Nephron progenitor cell (in vitro differentiated cells): ENCODE measurements around the gene HES5.

Source experiments
- DNase-seq: peaks from one replicate; pipeline ENCODE4 v3.0.0; 2021
- H3K27ac Mint-ChIP-seq: 2 replicates; pipeline ENCODE4 v1.8.0; 2021; ENCODE audit warnings: mild to moderate bottlenecking, moderate library complexity, mixed read lengths
- H3K27me3 Mint-ChIP-seq: 2 replicates; pipeline ENCODE4 v1.8.0; 2021; ENCODE audit warnings: mild to moderate bottlenecking, low read depth, mixed read lengths; ENCODE audit not compliant: poor library complexity
- H3K36me3 Mint-ChIP-seq: 2 replicates; pipeline ENCODE4 v1.8.0; 2021; ENCODE audit warnings: low read depth, mixed read lengths
- H3K4me1 Mint-ChIP-seq: 2 replicates; pipeline ENCODE4 v1.8.0; 2021; ENCODE audit warnings: mixed read lengths
- H3K4me3 Mint-ChIP-seq: 2 replicates; pipeline ENCODE4 v1.8.0; 2021; ENCODE audit warnings: mild to moderate bottlenecking, moderate library complexity, mixed read lengths
- H3K9me3 Mint-ChIP-seq: 2 replicates; pipeline ENCODE4 v1.8.0; 2021; ENCODE audit warnings: mild to moderate bottlenecking, moderate library complexity, mixed read lengths
- TF ChIP-seq, protein P1 (sequence below): fragments of 200-600 bp; sonication (generic); IDR thresholded peaks from 2 replicates; pipeline ENCODE4 v1.5.0; 2021; ENCODE audit warnings: antibody characterized with exemption

Gene HES5

GRCh38 chr1:2506007-2506860 lies 23.8 kb downstream of the HES5 start:
- DNase-seq: no peak
- no peak overlapping the region for H3K4me3 Mint-ChIP-seq

GRCh38 chr1:2505461-2505994 lies 24.5 kb downstream of the HES5 start:
- no peak overlapping the region for H3K4me3 Mint-ChIP-seq
- no peaks in the 10 kb centered on the region for H3K9me3 Mint-ChIP-seq
- no peak for DNase-seq
- H3K4me1 Mint-ChIP-seq: no peaks in the 10 kb centered on the region
- H3K27ac Mint-ChIP-seq: no peak overlapping the region
- no peaks in the 10 kb centered on the region for H3K36me3 Mint-ChIP-seq
- H3K27me3 Mint-ChIP-seq: no peaks in the 10 kb centered on the region
- TF ChIP-seq, protein P1, sequence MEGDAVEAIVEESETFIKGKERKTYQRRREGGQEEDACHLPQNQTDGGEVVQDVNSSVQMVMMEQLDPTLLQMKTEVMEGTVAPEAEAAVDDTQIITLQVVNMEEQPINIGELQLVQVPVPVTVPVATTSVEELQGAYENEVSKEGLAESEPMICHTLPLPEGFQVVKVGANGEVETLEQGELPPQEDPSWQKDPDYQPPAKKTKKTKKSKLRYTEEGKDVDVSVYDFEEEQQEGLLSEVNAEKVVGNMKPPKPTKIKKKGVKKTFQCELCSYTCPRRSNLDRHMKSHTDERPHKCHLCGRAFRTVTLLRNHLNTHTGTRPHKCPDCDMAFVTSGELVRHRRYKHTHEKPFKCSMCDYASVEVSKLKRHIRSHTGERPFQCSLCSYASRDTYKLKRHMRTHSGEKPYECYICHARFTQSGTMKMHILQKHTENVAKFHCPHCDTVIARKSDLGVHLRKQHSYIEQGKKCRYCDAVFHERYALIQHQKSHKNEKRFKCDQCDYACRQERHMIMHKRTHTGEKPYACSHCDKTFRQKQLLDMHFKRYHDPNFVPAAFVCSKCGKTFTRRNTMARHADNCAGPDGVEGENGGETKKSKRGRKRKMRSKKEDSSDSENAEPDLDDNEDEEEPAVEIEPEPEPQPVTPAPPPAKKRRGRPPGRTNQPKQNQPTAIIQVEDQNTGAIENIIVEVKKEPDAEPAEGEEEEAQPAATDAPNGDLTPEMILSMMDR: no peak

More at GRCh38 chr1:2506007-2506860, 23.8 kb downstream of the HES5 start:
- TF ChIP-seq, protein P1: no peak
- Mint-ChIP-seq H3K4me1 (no peaks in the 10 kb centered on the region), H3K27ac (no peak overlapping the region), H3K27me3 (no peaks in the 10 kb centered on the region), H3K36me3 (no peaks in the 10 kb centered on the region), H3K9me3 (no peaks in the 10 kb centered on the region)

GRCh38 chr1:2504949-2505272 lies 25.2 kb downstream of the HES5 start:
- H3K36me3 Mint-ChIP-seq: no peaks in the 10 kb centered on the region
- no peak for DNase-seq
- H3K9me3 Mint-ChIP-seq: no peaks in the 10 kb centered on the region
- H3K27me3 Mint-ChIP-seq: no peaks in the 10 kb centered on the region
- TF ChIP-seq, protein P1: no peak
- no peaks in the 10 kb centered on the region for H3K4me1 Mint-ChIP-seq
- H3K4me3 Mint-ChIP-seq: no peak overlapping the region
- H3K27ac Mint-ChIP-seq: no peak overlapping the region

DNA sequence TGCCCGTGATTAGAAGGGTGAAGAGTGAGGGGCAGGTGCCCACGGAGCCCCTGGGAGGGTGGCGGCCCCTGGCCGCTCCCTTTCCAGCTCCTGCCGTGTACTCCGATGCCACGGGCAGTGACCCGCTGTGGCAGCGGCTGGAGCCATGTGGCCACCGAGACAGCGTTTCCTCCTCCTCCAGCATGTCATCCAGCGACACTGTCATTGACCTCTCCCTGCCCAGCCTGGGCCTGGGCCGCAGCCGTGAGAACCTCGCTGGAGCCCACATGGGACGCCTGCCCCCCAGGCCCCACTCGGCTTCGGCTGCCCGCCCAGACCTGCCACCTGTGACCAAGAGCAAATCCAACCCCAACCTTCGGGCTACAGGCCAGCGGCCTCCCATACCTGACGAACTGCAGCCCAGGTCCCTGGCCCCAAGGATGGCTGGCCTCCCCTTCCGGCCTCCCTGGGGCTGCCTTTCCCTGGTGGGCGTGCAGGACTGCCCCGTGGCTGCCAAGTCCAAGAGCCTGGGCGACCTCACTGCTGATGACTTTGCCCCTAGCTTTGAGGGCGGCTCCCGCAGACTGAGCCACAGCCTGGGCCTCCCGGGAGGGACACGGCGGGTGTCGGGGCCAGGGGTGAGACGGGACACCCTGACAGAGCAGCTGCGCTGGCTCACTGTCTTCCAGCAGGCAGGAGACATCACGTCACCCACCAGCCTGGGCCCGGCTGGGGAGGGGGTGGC lies 25.7 kb downstream of the HES5 start:
- Mint-ChIP-seq H3K4me3 (no peak overlapping the region), H3K36me3 (no peaks in the 10 kb centered on the region), H3K4me1 (no peaks in the 10 kb centered on the region), H3K9me3 (no peaks in the 10 kb centered on the region), H3K27ac (no peak overlapping the region), H3K27me3 (no peaks in the 10 kb centered on the region)
- TF ChIP-seq, protein P1: no peak
- DNase-seq: no peak

DNA sequence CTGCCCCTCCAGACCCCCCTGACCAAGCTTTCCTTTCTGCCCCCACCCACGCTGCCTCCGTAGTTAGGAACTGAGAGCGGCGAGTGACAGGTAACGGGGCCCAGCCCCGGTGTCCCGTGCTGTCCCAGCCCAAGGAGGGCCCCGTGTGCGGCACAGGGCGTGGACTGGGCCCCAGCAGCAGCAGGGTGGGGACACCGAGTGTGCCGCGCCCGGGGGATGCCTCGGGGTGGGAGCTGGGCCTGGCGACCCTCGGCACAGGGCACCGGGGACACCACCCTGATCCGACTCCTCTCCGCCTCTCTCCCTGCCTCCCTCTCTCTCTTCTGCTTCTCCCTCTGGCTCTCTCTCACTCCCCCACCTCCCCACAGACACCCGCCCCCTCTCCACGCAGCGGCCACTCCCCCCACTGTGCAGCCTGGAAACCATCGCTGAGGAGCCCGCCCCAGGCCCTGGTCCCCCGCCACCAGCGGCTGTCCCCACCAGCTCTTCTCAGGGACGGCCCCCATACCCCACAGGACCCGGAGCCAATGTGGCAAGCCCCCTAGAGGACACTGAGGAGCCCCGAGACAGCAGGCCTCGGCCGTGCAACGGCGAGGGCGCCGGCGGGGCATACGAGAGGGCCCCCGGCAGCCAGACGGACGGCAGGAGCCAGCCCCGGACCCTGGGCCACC lies 26.4 kb downstream of the HES5 start:
- no peak overlapping the region for H3K4me3 Mint-ChIP-seq
- H3K9me3 Mint-ChIP-seq: no peaks in the 10 kb centered on the region
- no peak for DNase-seq
- no peak overlapping the region for H3K27ac Mint-ChIP-seq
- no peaks in the 10 kb centered on the region for H3K4me1 Mint-ChIP-seq
- TF ChIP-seq, protein P1: no peak
- H3K36me3 Mint-ChIP-seq: no peaks in the 10 kb centered on the region
- H3K27me3 Mint-ChIP-seq: no peaks in the 10 kb centered on the region
